ENCODE results near the gene DDX56. TPM values are rescaled to one million over a fixed set of nuclear protein-coding genes. Genes with fewer than 3 reads are reported as not detected.
A peak's percentile ranks its signal among the peaks of the same experiment; 100 is the strongest.

Gene DDX56
- polyA plus RNA-seq, 1 donor (not counting 4 experiments of a cell fraction or from before 2014, with no cell fraction given), result 79.9 TPM

- TF ChIP-seq CTCF (optimal IDR thresholded peaks at IDR 0.05 in 1 of 3, IDR thresholded peaks at IDR 0.05 in 1 of 3, conservative IDR thresholded peaks at IDR 0.05 in 1 of 3; ENCODE audit: extremely low read depth in 1 of 3, insufficient read depth in 2 of 3, low read length in 3 of 3), result no peak
- no peak for TF ChIP-seq EZH2 (IDR thresholded peaks at IDR 0.05; ENCODE audit: low read length)
- Histone ChIP-seq H3K4me1 (ENCODE audit: control insufficient read depth, extremely low read depth, insufficient read depth, low read length) (peaks cover 35% of the 10 kb centered on the region), H4K20me1 (ENCODE audit: control insufficient read depth, extremely low read depth, insufficient read depth, low read length) (no peaks in the 10 kb centered on the region), H3K9me1 (ENCODE audit: control insufficient read depth, extremely low read depth, insufficient read depth, low read length) (no peaks in the 10 kb centered on the region), H2AFZ (ENCODE audit: control insufficient read depth, low read length) (no peak overlapping the region), H3K4me3 (ENCODE audit: control insufficient read depth in 2 of 3, extremely low read depth in 1 of 3, insufficient read depth in 2 of 3, low read depth in 1 of 3, low read length in 3 of 3) (no peak overlapping the region), H3K9ac (ENCODE audit: control insufficient read depth, extremely low read depth, insufficient read depth, low read length) (peak overlapping the region; percentile 63), H3K9me3 (ENCODE audit: control insufficient read depth, low read depth, low read length) (no peaks in the 10 kb centered on the region), H3K79me2 (ENCODE audit: control insufficient read depth, insufficient read depth, low read length) (peaks cover 97% of the 10 kb centered on the region), H3K27me3 (ENCODE audit: control insufficient read depth, extremely low read depth, insufficient read depth, low read length) (no peaks in the 10 kb centered on the region), H3K4me2 (ENCODE audit: control insufficient read depth, extremely low read depth, insufficient read depth, low read depth, low read length) (peak overlapping the region; percentile 60), H3K36me3 (ENCODE audit: control insufficient read depth in 2 of 2, extremely low read depth in 1 of 2, insufficient read depth in 2 of 2, low read length in 2 of 2) (peaks cover 0 to 8% of the 10 kb centered on the region in 2 experiments), H3K27ac (ENCODE audit: control insufficient read depth, insufficient read depth, low read length) (peak overlapping the region; percentile 83)
- FAIRE-seq, result peak; percentile 41
- no peak for DNase-seq (ENCODE audit: low read depth, low spot score)
- dilution Hi-C loops (cut with MboI; ENCODE audit: extremely low pct_ligation_motif_present, low sequenced_read_pairs), result no loop called here
These were observed 43.6 kb upstream of the DDX56 start for GRCh38 chr7:44617225-44617890.

- H3K27me3 ChIP-seq (ENCODE audit: control insufficient read depth, extremely low read depth, insufficient read depth, low read length), result no peaks in the 10 kb centered on the region
- H3K4me3 ChIP-seq (ENCODE audit: control insufficient read depth in 2 of 3, extremely low read depth in 1 of 3, insufficient read depth in 2 of 3, low read depth in 1 of 3, low read length in 3 of 3), result no peak overlapping the region
- no peak for FAIRE-seq
- TF ChIP-seq EZH2 (IDR thresholded peaks at IDR 0.05; ENCODE audit: low read length), result no peak
- TF ChIP-seq CTCF (optimal IDR thresholded peaks at IDR 0.05 in 1 of 3, IDR thresholded peaks at IDR 0.05 in 1 of 3, conservative IDR thresholded peaks at IDR 0.05 in 1 of 3; ENCODE audit: extremely low read depth in 1 of 3, insufficient read depth in 2 of 3, low read length in 3 of 3), result no peak
- no peak for DNase-seq (ENCODE audit: low read depth, low spot score)
- H4K20me1 ChIP-seq (ENCODE audit: control insufficient read depth, extremely low read depth, insufficient read depth, low read length), result peaks cover 3% of the 10 kb centered on the region
- peaks cover 0 to 8% of the 10 kb centered on the region in 2 experiments for H3K36me3 ChIP-seq (ENCODE audit: control insufficient read depth in 2 of 2, extremely low read depth in 1 of 2, insufficient read depth in 2 of 2, low read length in 2 of 2)
- no peak overlapping the region for H3K4me2 ChIP-seq (ENCODE audit: control insufficient read depth, extremely low read depth, insufficient read depth, low read depth, low read length)
- H3K4me1 ChIP-seq (ENCODE audit: control insufficient read depth, extremely low read depth, insufficient read depth, low read length), result peaks cover 35% of the 10 kb centered on the region
- H2AFZ ChIP-seq (ENCODE audit: control insufficient read depth, low read length), result no peak overlapping the region
- H3K27ac ChIP-seq (ENCODE audit: control insufficient read depth, insufficient read depth, low read length), result no peak overlapping the region
- H3K79me2 ChIP-seq (ENCODE audit: control insufficient read depth, insufficient read depth, low read length), result peaks cover 95% of the 10 kb centered on the region
- H3K9me3 ChIP-seq (ENCODE audit: control insufficient read depth, low read depth, low read length), result no peaks in the 10 kb centered on the region
- dilution Hi-C loops (cut with MboI; ENCODE audit: extremely low pct_ligation_motif_present, low sequenced_read_pairs), result no loop called here
- no peaks in the 10 kb centered on the region for H3K9me1 ChIP-seq (ENCODE audit: control insufficient read depth, extremely low read depth, insufficient read depth, low read length)
- H3K9ac ChIP-seq (ENCODE audit: control insufficient read depth, extremely low read depth, insufficient read depth, low read length), result no peak overlapping the region
These were observed 42.8 kb upstream of the DDX56 start for GRCh38 chr7:44616545-44616944.
